ENCODE measurements around the gene KCTD18. TPM values are rescaled to one million over a fixed set of nuclear protein-coding genes. Genes with fewer than 3 reads are reported as not detected.
A peak's percentile ranks its signal among the peaks of the same experiment; 100 is the strongest.

The KCTD18 gene
- total RNA-seq, result 10 to 100 TPM; 23.2 to 31.0 (median 26.4) TPM

GRCh38 chr2:200509612-200510433, at the start of gene KCTD18:
Gene KCTD18 (minus strand): TSS chr2:200510068. CDS start chr2:200507016, 3,052 bp downstream.
- peak within 1 kb of the TSS; percentile 77 to 92 (median 90) for H3K27ac ChIP-seq (replicated peaks in 1 of 4)
- TF ChIP-seq POLR2A (IDR thresholded peaks at IDR 0.05; ENCODE audit: low read depth) (peak; percentile 63), EP300 (IDR thresholded peaks at IDR 0.05) (no peak), CTCF (IDR thresholded peaks at IDR 0.05) (peak; percentile 82 to 95 (median 82)), POLR2AphosphoS5 (IDR thresholded peaks at IDR 0.05) (peak; percentile 80 to 89)
- DNase-seq (ENCODE audit: extremely low spot score), result peak; percentile 95
- intact Hi-C loops (cut with DNase I), result no loop called here
- no peaks in the 10 kb centered on the region for H3K27me3 ChIP-seq
- peak within 1 kb of the TSS; percentile 65 to 94 (median 88) for H3K4me3 ChIP-seq
- peaks cover 16 to 21% (median 17%) of the 10 kb centered on the region in 4 donors for H3K4me1 ChIP-seq
- 0% methylated on average over 22 of the region's 78 CpGs for WGBS
- H3K36me3 ChIP-seq, result peaks cover under 1 to 16% (median 9%) of the 10 kb centered on the region in 4 donors
- H3K9me3 ChIP-seq, result no peaks in the 10 kb centered on the region

GRCh38 chr2:200540793-200541192, 30.9 kb upstream of the KCTD18 start:
- TF ChIP-seq EP300 (IDR thresholded peaks at IDR 0.05) (no peak), CTCF (IDR thresholded peaks at IDR 0.05) (no peak), POLR2AphosphoS5 (IDR thresholded peaks at IDR 0.05) (no peak)

GRCh38 chr2:200538139-200538538, 28.3 kb upstream of the KCTD18 start:
- Histone ChIP-seq H3K27ac (replicated peaks in 1 of 4) (no peak overlapping the region), H3K9me3 (no peaks in the 10 kb centered on the region), H3K4me1 (no peaks in the 10 kb centered on the region), H3K36me3 (no peaks in the 10 kb centered on the region), H3K27me3 (no peaks in the 10 kb centered on the region), H3K4me3 (no peak overlapping the region)
- TF ChIP-seq POLR2A (IDR thresholded peaks at IDR 0.05; ENCODE audit: low read depth) (no peak), POLR2AphosphoS5 (IDR thresholded peaks at IDR 0.05) (no peak), CTCF (IDR thresholded peaks at IDR 0.05) (no peak), EP300 (IDR thresholded peaks at IDR 0.05) (no peak)
- intact Hi-C loops (cut with DNase I), result no loop called here
- 86% methylated on average over 1 of the region's 1 CpG for WGBS
- no peak for DNase-seq (ENCODE audit: extremely low spot score)

More at GRCh38 chr2:200540793-200541192, 30.9 kb upstream of the KCTD18 start:
- no peak for DNase-seq (ENCODE audit: extremely low spot score)
- Histone ChIP-seq H3K27me3 (no peaks in the 10 kb centered on the region), H3K4me3 (no peak overlapping the region), H3K36me3 (no peaks in the 10 kb centered on the region), H3K4me1 (no peaks in the 10 kb centered on the region), H3K9me3 (no peaks in the 10 kb centered on the region), H3K27ac (replicated peaks in 1 of 4) (no peak overlapping the region)
- intact Hi-C loops (cut with DNase I), result no loop called here

GRCh38 chr2:200534572-200534971, 24.7 kb upstream of the KCTD18 start:
- intact Hi-C loops (cut with DNase I), result no loop called here
- no peak overlapping the region for H3K27ac ChIP-seq (replicated peaks in 1 of 4)
- no peaks in the 10 kb centered on the region for H3K4me1 ChIP-seq
- no peaks in the 10 kb centered on the region for H3K27me3 ChIP-seq
- DNase-seq (ENCODE audit: extremely low spot score), result no peak
- H3K9me3 ChIP-seq, result no peaks in the 10 kb centered on the region
- H3K4me3 ChIP-seq, result no peak overlapping the region
- H3K36me3 ChIP-seq, result no peaks in the 10 kb centered on the region
- TF ChIP-seq POLR2A (IDR thresholded peaks at IDR 0.05; ENCODE audit: low read depth) (no peak), CTCF (IDR thresholded peaks at IDR 0.05) (no peak), EP300 (IDR thresholded peaks at IDR 0.05) (no peak), POLR2AphosphoS5 (IDR thresholded peaks at IDR 0.05) (no peak)

Measured in esophagus muscularis mucosa (tissue), 4 donors.